Measurements from ENCODE around the gene TSPYL6.

DNA sequence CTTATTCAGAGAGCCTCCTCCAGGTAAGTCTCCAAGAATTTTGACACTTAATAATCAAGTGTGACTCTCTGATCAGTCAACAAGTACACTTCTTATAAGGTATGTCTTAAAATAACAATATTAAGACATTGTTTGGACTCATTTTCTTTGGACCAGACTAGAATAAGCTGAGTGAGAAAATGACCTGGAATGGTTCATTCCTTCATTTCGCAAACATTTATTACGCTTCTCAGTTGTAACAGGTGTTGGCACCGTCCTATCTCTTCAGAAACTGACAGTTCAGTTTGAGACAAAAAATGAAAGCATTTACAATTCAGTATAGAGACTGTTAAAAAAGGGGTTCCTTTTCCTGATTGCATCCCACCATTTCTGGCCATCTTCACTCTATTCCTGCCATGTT, 46.6 kb downstream of the TSPYL6 start:
- TF ChIP-seq POLR2A (IDR thresholded peaks at IDR 0.05) (no peak), CTCF (IDR thresholded peaks at IDR 0.05) (no peak)
